T-helper 2 cell treated with Interferon-gamma antibody and Interleukin-4, amounts not matched to agents 100 ng/mL and 5 ng/mL, for 36 hours (primary cell): ENCODE results near the gene RAB33A. TPM values are rescaled to one million over a fixed set of nuclear protein-coding genes. Genes with fewer than 3 reads are reported as not detected.
"Not testable (repeated sequence)": the region's sequence is repeated elsewhere in the genome, so short reads cannot be mapped to it uniquely, and the experiment has no call there.

Experiments used
- intact Hi-C: fragments of 100-400 bp; cut with micrococcal nuclease; formaldehyde crosslinking; loops from one replicate; pipeline ENCODE4 v1.15.1; 2023
- total RNA-seq: library from RNA; stranded (reverse); gene quantifications from 2 replicates; pipeline ENCODE4 v1.2.3, GENCODE V29; 2022

The RAB33A gene
- total RNA-seq, 1 donor from 2014 or later, result 27.7 TPM

DNA sequence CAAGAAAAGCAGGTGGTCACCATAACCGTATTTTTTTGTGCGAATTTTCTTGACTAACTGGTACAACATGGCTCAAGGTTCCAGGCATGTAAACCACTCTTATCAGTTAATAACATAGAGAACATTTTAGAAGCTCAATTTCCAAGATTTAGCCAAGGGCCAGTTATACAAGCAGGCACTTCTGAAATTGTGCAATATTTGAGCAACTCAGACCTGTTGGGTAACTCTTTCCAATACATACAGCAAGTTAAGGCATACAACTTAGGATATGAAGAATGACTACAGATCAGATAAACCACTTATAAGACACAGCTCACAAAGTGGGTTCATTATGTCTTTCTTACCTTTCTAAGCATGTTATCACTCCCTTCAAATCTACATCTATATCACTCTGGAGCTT, 53.0 kb downstream of the RAB33A start:
- intact Hi-C loops, result no loop called here

DNA sequence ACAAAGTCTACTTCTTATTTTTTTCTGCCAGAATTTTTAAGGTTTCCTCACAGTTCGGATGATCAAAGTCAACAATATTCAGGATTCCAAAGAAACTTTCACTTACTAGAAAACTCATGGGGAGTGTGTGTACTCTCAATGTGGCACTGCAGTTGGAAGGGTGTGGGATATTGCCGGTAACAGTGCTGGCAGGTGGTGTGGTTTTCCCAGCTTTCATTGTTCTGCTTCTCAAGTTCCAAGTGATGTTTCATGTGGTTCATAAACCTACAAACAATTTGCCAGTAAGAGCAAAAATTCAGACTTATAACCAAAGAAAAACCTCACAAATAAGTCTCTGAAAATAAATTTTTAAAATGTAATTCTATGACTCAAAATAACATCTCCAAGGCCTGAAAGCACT, 57.1 kb downstream of the RAB33A start:
- intact Hi-C loops, result no loop called here

- intact Hi-C loops, result not testable (repeated sequence)
Observed at GRCh38 chrX:130231184-130231583, 59.4 kb downstream of the RAB33A start.

Other genes with a start within 250 kb of the RAB33A start
- gene BCORL1, start 189.3 kb upstream of the RAB33A start, total RNA-seq, result 7.4 and 8.8 TPM in 2 replicates
- 49.9 and 50.6 TPM in 2 replicates for gene ELF4, start 61.5 kb upstream of the RAB33A start, total RNA-seq
- 42.6 and 44.2 TPM in 2 replicates for gene AIFM1, start 6.1 kb upstream of the RAB33A start, total RNA-seq
- 5.2 and 5.7 TPM in 2 replicates for gene ZNF280C, start 96.9 kb downstream of the RAB33A start, total RNA-seq
- 12.2 and 13.2 TPM in 2 replicates for gene SLC25A14, start 168.0 kb downstream of the RAB33A start, total RNA-seq
- gene GPR119, start 213.7 kb downstream of the RAB33A start, total RNA-seq, result not detected in 2 replicates
- 22.6 and 23.5 TPM in 2 replicates for gene RBMX2, start 230.0 kb downstream of the RAB33A start, total RNA-seq